Panc1 (cell line): ENCODE data around the gene CDC42. TPM values are rescaled to one million over a fixed set of nuclear protein-coding genes. Genes with fewer than 3 reads are reported as not detected.
A peak's percentile ranks its signal among the peaks of the same experiment; 100 is the strongest.
"Not testable (repeated sequence)": the region's sequence is repeated elsewhere in the genome, so short reads cannot be mapped to it uniquely, and the experiment has no call there.

Experiments used
- ATAC-seq: fragments of 200-7000 bp; cut with Tn5 transposase; 2 replicates; pipeline ENCODE4 v1.9.1; 2020; ENCODE audit warnings: mild to moderate bottlenecking, moderate library complexity
- BruUV-seq: library from RNA; stranded (reverse); fragments of 400-500 nt; replicated peaks from 2 replicates; lab custom pipeline; 2021; lab: Mats Ljungman, UMichigan
- CTCF ChIA-PET: fragments of 300-600 bp; sonication (Branson Sonifier 250); formaldehyde crosslinking; loops from one replicate; lab custom pipeline; 2022; ENCODE audit warnings: antibody characterized with exemption; lab: Charles Lee
- POLR2A ChIA-PET: fragments of 300-600 bp; sonication (Branson Sonifier 250); formaldehyde crosslinking; loops from one replicate; lab custom pipeline; 2022; ENCODE audit warnings: antibody characterized with exemption; lab: Charles Lee
- DNase-seq: peaks from one replicate; pipeline ENCODE4 v3.0.0-alpha.2; 2010; ENCODE audit warnings: low read depth, low spot score
- H3K27ac ChIP-seq: 2 replicates; pipeline ENCODE4 v1.5.1; 2011; ENCODE audit warnings: mild to moderate bottlenecking, low read length, inconsistent platforms
- H3K27me3 ChIP-seq: fragments of 200-500 bp; sonication (Bioruptor generic); 2 replicates; pipeline ENCODE4 v1.6.0; 2014; ENCODE audit warnings: low read length, inconsistent platforms; ENCODE audit not compliant: control insufficient read depth, insufficient read depth
- H3K36me3 ChIP-seq: fragments of 200-500 bp; sonication (Bioruptor generic); 2 replicates; pipeline ENCODE4 v1.5.1; 2014; ENCODE audit warnings: inconsistent platforms, mild to moderate bottlenecking, low read length, moderate library complexity; ENCODE audit not compliant: control insufficient read depth, insufficient read depth
- H3K4me1 ChIP-seq: 2 replicates; pipeline ENCODE4 v1.5.1; 2011; ENCODE audit warnings: inconsistent platforms, mild to moderate bottlenecking, low read length, moderate library complexity; ENCODE audit not compliant: control insufficient read depth, insufficient read depth
- H3K4me3 ChIP-seq, 2 experiments: 2 replicates each; pipeline ENCODE4 v1.5.1; 2011 to 2012; ENCODE audit warnings: low read depth in 2 of 2, low read length in 2 of 2, mild to moderate bottlenecking in 2 of 2, inconsistent platforms in 1 of 2, moderate library complexity in 1 of 2
- H3K9me3 ChIP-seq: fragments of 200-500 bp; sonication (Bioruptor generic); 2 replicates; pipeline ENCODE4 v1.5.1; 2014; ENCODE audit warnings: low read depth, mild to moderate bottlenecking, inconsistent platforms, low read length, moderate library complexity; ENCODE audit not compliant: control insufficient read depth, insufficient read depth
- POLR2AphosphoS5 ChIP-seq: IDR thresholded peaks from 2 replicates; pipeline ENCODE4 v1.6.1; 2012; ENCODE audit warnings: mild to moderate bottlenecking, low read depth, low read length, moderate library complexity
- REST ChIP-seq, 2 experiments: IDR thresholded peaks; 2 replicates each; pipeline ENCODE4 v1.6.1; 2011 to 2012; ENCODE audit warnings: low read depth in 2 of 2, control low read depth in 1 of 2, low read length in 1 of 2, mild to moderate bottlenecking in 1 of 2, moderate library complexity in 1 of 2; ENCODE audit not compliant: insufficient read depth in 1 of 2
- SIN3A ChIP-seq: IDR thresholded peaks from 2 replicates; pipeline ENCODE4 v1.6.1; 2012; ENCODE audit warnings: low read depth, mild to moderate bottlenecking, low read length, moderate library complexity, borderline replicate concordance; ENCODE audit not compliant: insufficient read depth
- TCF7L2 ChIP-seq: IDR thresholded peaks from 2 replicates; pipeline ENCODE4 v1.6.1; 2011; ENCODE audit warnings: mild to moderate bottlenecking, low read depth, low read length, inconsistent platforms
- in situ Hi-C: cut with HindIII; loops from 2 replicates; pipeline ENCODE4 v1.10.0; 2016; ENCODE audit warnings: low sequenced_read_pairs, low pct_unique_long_range_greater_than_20kb
- intact Hi-C: fragments of 100-400 bp; cut with micrococcal nuclease; formaldehyde crosslinking; loops from one replicate; pipeline ENCODE4 v1.10.0; 2022; ENCODE audit not compliant: unreplicated experiment
- total RNA-seq: library from RNA; stranded (reverse); gene quantifications from one replicate; pipeline ENCODE4 v1.2.1, GENCODE V29; 2021; ENCODE audit not compliant: unreplicated experiment
- TF ChIP-seq, protein P1 (sequence below): fragments of 450-650 bp; IDR thresholded peaks from 2 replicates; pipeline ENCODE4 v1.5.1; 2017; ENCODE audit warnings: mild to moderate bottlenecking

CDC42 gene
- total RNA-seq, 1 experiment from 2014 or later, result 240 TPM

GRCh38 chr1:22090867-22091266 lies 38.4 kb downstream of the CDC42 start:
- no peak overlapping the region for H3K4me3 ChIP-seq
- in situ Hi-C loops, result no loop called here
- ChIA-PET POLR2A (no interaction called here), CTCF (no interaction called here)
- no peak overlapping the region for H3K27ac ChIP-seq
- no TSS peak for BruUV-seq
- H3K9me3 ChIP-seq, result no peaks in the 10 kb centered on the region
- H3K27me3 ChIP-seq, result no peaks in the 10 kb centered on the region
- TF ChIP-seq TCF7L2 (no peak), POLR2AphosphoS5 (no peak), SIN3A (no peak), REST (IDR thresholded peaks at IDR 0.05; ENCODE audit: insufficient read depth in 1 of 2, low read depth in 2 of 2, low read length in 1 of 2) (no peak)
- TF ChIP-seq, protein P1, sequence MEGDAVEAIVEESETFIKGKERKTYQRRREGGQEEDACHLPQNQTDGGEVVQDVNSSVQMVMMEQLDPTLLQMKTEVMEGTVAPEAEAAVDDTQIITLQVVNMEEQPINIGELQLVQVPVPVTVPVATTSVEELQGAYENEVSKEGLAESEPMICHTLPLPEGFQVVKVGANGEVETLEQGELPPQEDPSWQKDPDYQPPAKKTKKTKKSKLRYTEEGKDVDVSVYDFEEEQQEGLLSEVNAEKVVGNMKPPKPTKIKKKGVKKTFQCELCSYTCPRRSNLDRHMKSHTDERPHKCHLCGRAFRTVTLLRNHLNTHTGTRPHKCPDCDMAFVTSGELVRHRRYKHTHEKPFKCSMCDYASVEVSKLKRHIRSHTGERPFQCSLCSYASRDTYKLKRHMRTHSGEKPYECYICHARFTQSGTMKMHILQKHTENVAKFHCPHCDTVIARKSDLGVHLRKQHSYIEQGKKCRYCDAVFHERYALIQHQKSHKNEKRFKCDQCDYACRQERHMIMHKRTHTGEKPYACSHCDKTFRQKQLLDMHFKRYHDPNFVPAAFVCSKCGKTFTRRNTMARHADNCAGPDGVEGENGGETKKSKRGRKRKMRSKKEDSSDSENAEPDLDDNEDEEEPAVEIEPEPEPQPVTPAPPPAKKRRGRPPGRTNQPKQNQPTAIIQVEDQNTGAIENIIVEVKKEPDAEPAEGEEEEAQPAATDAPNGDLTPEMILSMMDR, result no peak
- intact Hi-C loops, result no loop called here
- H3K36me3 ChIP-seq, result peaks cover 29% of the 10 kb centered on the region
- peaks cover 18% of the 10 kb centered on the region for H3K4me1 ChIP-seq
- DNase-seq (no peak), ATAC-seq (no peak)

DNA sequence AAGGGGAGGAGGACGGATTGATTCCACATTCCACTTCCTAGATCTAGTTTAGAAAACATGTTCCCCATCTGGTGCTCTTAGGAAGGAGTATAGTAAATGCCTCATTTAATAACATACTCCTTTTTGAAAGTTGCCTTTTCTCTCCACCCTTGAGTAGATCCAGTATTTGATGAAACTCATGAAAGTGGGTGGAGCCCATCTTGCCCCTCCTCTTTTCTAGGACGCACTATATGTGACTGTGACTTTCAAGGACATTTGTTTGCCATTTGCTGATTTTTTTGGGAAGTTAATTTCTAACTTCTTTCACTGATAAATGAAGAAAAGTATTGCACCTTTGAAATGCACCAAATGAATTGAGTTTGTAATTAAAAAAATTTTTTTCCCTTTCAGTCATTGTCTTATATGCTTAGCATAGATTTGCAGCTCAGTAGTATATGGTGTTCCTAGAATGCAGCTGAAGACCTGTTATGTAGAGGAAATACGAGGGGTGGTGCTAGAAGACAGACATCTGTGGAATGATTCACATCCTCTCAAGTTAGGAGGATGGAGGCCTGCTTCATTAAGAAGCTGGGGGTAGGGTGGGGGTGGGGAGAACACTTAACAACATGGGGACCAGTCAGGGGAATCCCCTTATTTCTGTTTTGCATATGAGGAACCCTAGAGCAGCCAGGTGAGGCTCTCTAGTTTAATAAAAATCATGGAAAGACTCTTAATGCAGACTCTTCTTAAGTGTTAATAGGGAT lies 39.7 kb downstream of the CDC42 start:
- H3K4me3 ChIP-seq, H3K9me3 ChIP-seq, in situ Hi-C loops, intact Hi-C loops, H3K27me3 ChIP-seq, CTCF ChIA-PET, DNase-seq, H3K27ac ChIP-seq, POLR2A ChIA-PET: not testable (repeated sequence)
- peaks cover 33% of the 10 kb centered on the region for H3K36me3 ChIP-seq
- TSS peak; percentile 82 for BruUV-seq
- peak; percentile 61 for ATAC-seq
- H3K4me1 ChIP-seq, result peaks cover 18% of the 10 kb centered on the region

DNA sequence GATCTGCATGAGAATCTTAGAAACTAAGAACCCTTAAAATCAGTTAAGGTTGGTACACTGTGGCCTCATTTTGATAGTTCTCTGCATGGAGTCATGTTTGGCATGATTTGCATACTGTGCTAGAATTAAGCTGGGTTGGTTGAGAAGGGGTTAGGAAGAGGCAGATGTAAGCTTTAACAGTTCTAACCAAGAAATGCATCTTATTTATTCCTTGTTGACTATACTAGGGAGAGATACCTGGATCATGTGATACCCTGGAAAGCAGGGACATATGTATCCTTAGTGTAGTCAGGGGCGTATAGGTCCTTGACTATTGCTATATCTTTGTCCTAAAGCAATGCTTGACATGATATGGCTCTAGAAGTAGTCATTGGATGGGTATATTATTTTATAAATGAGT lies 41.0 kb downstream of the CDC42 start:
- no peak for DNase-seq
- no peak for TF ChIP-seq REST (IDR thresholded peaks at IDR 0.05; ENCODE audit: insufficient read depth in 1 of 2, low read depth in 2 of 2, low read length in 1 of 2)
- TF ChIP-seq SIN3A, result no peak
- TF ChIP-seq, protein P1, result no peak
- no peak for TF ChIP-seq TCF7L2
- no peak for TF ChIP-seq POLR2AphosphoS5
- Histone ChIP-seq H3K36me3 (peaks cover 29% of the 10 kb centered on the region), H3K4me1 (peaks cover 18% of the 10 kb centered on the region), H3K9me3 (no peaks in the 10 kb centered on the region), H3K27me3 (no peaks in the 10 kb centered on the region), H3K4me3 (no peak overlapping the region), H3K27ac (no peak overlapping the region)
- in situ Hi-C loops (no loop called here), intact Hi-C loops (no loop called here)
- POLR2A ChIA-PET, result no interaction called here
- no TSS peak for BruUV-seq
- no peak for ATAC-seq
- CTCF ChIA-PET, result no interaction called here
